Heart left ventricle (tissue), 16 donors: ENCODE data around the gene APLNR. TPM values are rescaled to one million over a fixed set of nuclear protein-coding genes. Genes with fewer than 3 reads are reported as not detected.

Experiments
- ATAC-seq, 4 donors: fragments of 200-7000 bp; cut with Tn5 transposase; one replicate each; pipeline ENCODE4 v1.9.1; 2020 to 2022; ENCODE audit warnings: moderate library complexity in 4 of 4, mild to moderate bottlenecking in 3 of 4, moderate number of reproducible peaks in 1 of 4
- DNase-seq, 5 donors: peaks; one replicate each; pipeline ENCODE4 v3.0.0-alpha.2; 2020
- H3K27ac ChIP-seq, 12 donors: fragments of 200-600 bp; sonication (generic) in 4 of 12; one replicate each; pipeline versions ENCODE4 v1.5.0 to v1.8.0; 2016 to 2022; ENCODE audit warnings: mild to moderate bottlenecking in 2 of 12
- H3K27me3 ChIP-seq, 9 donors: fragments of 200-600 bp; sonication (generic) in 2 of 9; one replicate each; pipeline versions ENCODE4 v1.5.1 to v1.8.0; 2016 to 2022; ENCODE audit warnings: mild to moderate bottlenecking in 3 of 9
- H3K36me3 ChIP-seq, 9 donors: fragments of 200-600 bp; sonication (generic) in 2 of 9; one replicate each; pipeline versions ENCODE4 v1.5.0 to v1.8.0; 2018 to 2022; ENCODE audit warnings: mild to moderate bottlenecking in 2 of 9
- H3K4me1 ChIP-seq, 12 donors: fragments of 200-600 bp; sonication (generic) in 4 of 12; one replicate each; pipeline versions ENCODE4 v1.5.0 to v1.8.0; 2016 to 2022; ENCODE audit warnings: mild to moderate bottlenecking in 3 of 12
- H3K4me3 ChIP-seq, 12 donors: fragments of 200-600 bp; sonication (generic) in 4 of 12; one replicate each; pipeline versions ENCODE4 v1.5.0 to v1.8.0; 2017 to 2022; ENCODE audit warnings: mild to moderate bottlenecking in 9 of 12, moderate library complexity in 4 of 12
- H3K9me3 ChIP-seq, 12 donors: fragments of 200-600 bp; sonication (generic) in 4 of 12; one replicate each; pipeline versions ENCODE4 v1.5.0 to v1.8.0; 2016 to 2022; ENCODE audit warnings: mild to moderate bottlenecking in 1 of 12
- POLR2A ChIP-seq, 2 donors: fragments of 450-650 bp; IDR thresholded peaks; one replicate each; pipeline ENCODE4 v1.6.1; 2017; ENCODE audit warnings: antibody characterized with exemption in 2 of 2, mild to moderate bottlenecking in 2 of 2, moderate library complexity in 2 of 2
- WGBS, 4 donors: extraction: QIAGEN DNeasy Blood & Tissue Kit in 2 of 4; methylation state at CpG; one replicate each; pipeline versions ENCODE4 v1.1.5 to v1.1.7; 2013 to 2018; 5-methylcytosine and 5-hydroxymethylcytosine counted together
- intact Hi-C, 10 donors: fragments of 100-400 bp; cut with DNase I; formaldehyde crosslinking; loops; one replicate each; pipeline versions ENCODE4 v1.11.1 to v1.14.2; 2022
- polyA plus RNA-seq, 2 donors: library from polyadenylated mRNA; stranded (reverse); fragments of 200-250 nt; gene quantifications; one replicate each; pipeline ENCODE4 v1.2.3, GENCODE V29; 2013
- total RNA-seq, 9 donors: library from RNA; depleted of rRNA in 2 of 9; stranded (reverse); fragments of >200 nt in 2 of 9; fragmentation: NEBNext Ultra II Directional in 3 of 9; extraction: Animal tissue kit (Norgen Biotek cat#: 25700) in 3 of 9; gene quantifications; one replicate each; pipeline versions ENCODE4 v1.1.0 to v1.2.4, GENCODE V29; 2016 to 2023
- TF ChIP-seq, protein P1 (sequence below), 12 donors: fragments of 200-600 bp; sonication (generic) in 4 of 12; IDR thresholded peaks; one replicate each; pipeline versions ENCODE4 v1.5.0 to v1.8.0; 2018 to 2022; ENCODE audit warnings: antibody characterized with exemption in 12 of 12, mild to moderate bottlenecking in 5 of 12
- donor health status: ischemic (EF 13 %, LVEDD 7.1; RV severe dilation, severe dysfunction).
- donor health status: healthy with polysubstance abuse.
- donor health status: DM: no; HTN: yes; CAD: no.
- donor health status: DM: no; HTN: no; CAD: no.
- donor health status: ischemic (EF 25% LVEDD 6.9; RV normal size, moderate dysfunction).
- donor health status: ischemic (EF 25% LVEDD 5.7; RV mildly dilated, moderate dysfunction).
- donor health status: healthy.
- donor health status: DM: yes; HTN: yes; CAD: no.
- donor health status: ischemic (EF 35%, LVEDD 5.7; RV mildly dilated, moderate dysfunction).
- donor health status: nonischemic (EF 11% LVEDD 7.7; RV severe dilation, severe dysfunction).
- donor health status: DM: yes; HTN: yes; CAD: no.
- donor health status: PGD.
- donor health status: ischemic (EF 29% LVEDD 5.4; RV normal size, mild dysfunction).
- donor health status: nonischemic (EF 23%, LVEDD 6.1; RV moderate dilation, normal function).

Gene APLNR
- total and polyA plus RNA-seq, 11 donors = 1.1 to 63.3 (median 9.4) TPM

DNA sequence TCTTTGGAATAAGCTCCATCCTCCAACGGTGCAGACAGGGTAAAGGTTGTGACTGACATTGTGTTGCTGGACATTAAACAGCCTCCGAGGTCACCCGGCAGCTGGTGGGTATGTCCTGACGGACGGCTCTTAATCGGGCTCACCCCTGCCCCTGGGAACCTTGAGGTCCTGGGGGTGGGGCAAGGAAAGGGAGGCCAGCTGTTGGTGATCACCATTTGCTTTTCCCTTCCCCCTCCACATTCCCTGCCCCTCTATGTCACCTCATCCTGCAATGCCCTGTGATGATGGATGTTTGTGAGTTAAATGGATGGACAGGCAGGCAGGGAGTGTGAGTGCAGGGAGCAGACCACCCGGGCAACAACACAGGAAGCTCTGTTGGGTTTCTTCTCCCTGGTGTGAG lies 26.3 kb downstream of the APLNR start:
- no peak for DNase-seq
- Histone ChIP-seq H3K4me3 (no peak overlapping the region), H3K27me3 (no peaks in the 10 kb centered on the region), H3K36me3 (no peaks in the 10 kb centered on the region), H3K4me1 (peaks cover 0 to 64% (median 30%) of the 10 kb centered on the region in 12 donors), H3K27ac (peak overlapping the region in 3 of 12 donors; percentile 22 to 32 (median 22)), H3K9me3 (no peaks in the 10 kb centered on the region)
- ATAC-seq = peak in 2 of 4 donors; percentile 29 to 33
- no peak for TF ChIP-seq POLR2A (IDR thresholded peaks at IDR 0.05)
- TF ChIP-seq, protein P1, sequence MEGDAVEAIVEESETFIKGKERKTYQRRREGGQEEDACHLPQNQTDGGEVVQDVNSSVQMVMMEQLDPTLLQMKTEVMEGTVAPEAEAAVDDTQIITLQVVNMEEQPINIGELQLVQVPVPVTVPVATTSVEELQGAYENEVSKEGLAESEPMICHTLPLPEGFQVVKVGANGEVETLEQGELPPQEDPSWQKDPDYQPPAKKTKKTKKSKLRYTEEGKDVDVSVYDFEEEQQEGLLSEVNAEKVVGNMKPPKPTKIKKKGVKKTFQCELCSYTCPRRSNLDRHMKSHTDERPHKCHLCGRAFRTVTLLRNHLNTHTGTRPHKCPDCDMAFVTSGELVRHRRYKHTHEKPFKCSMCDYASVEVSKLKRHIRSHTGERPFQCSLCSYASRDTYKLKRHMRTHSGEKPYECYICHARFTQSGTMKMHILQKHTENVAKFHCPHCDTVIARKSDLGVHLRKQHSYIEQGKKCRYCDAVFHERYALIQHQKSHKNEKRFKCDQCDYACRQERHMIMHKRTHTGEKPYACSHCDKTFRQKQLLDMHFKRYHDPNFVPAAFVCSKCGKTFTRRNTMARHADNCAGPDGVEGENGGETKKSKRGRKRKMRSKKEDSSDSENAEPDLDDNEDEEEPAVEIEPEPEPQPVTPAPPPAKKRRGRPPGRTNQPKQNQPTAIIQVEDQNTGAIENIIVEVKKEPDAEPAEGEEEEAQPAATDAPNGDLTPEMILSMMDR (IDR thresholded peaks at IDR 0.05) = no peak
- WGBS, 4 donors = 16 to 30% (median 21%) methylated on average over 7 of the region's 7 CpGs
- intact Hi-C loops = loop anchor here in 1 of 10 donors (5.0 kb wide), 1 partner anchor 37 kb away; no protein-coding TSS in a partner anchor

- Histone ChIP-seq H3K36me3 (no peaks in the 10 kb centered on the region), H3K4me1 (peaks cover 4 to 62% (median 31%) of the 10 kb centered on the region in 12 donors), H3K9me3 (no peaks in the 10 kb centered on the region), H3K27ac (peak overlapping the region in 7 of 12 donors; percentile 10 to 56 (median 39)), H3K4me3 (no peak overlapping the region), H3K27me3 (no peaks in the 10 kb centered on the region)
- ATAC-seq (peak in 1 of 4 donors; percentile 43), DNase-seq (no peak)
- 49 to 77% (median 65%) methylated on average over 6 of the region's 6 CpGs for WGBS, 4 donors
- TF ChIP-seq, protein P1 (IDR thresholded peaks at IDR 0.05) = no peak
- intact Hi-C loops = loop anchor here in 4 of 10 donors (5.0 to 10.0 kb wide), 3 partner anchors 35 to 72 kb away; no protein-coding TSS in a partner anchor
Measured at GRCh38 chr11:57207168-57207567, 29.9 kb downstream of the APLNR start.

DNA sequence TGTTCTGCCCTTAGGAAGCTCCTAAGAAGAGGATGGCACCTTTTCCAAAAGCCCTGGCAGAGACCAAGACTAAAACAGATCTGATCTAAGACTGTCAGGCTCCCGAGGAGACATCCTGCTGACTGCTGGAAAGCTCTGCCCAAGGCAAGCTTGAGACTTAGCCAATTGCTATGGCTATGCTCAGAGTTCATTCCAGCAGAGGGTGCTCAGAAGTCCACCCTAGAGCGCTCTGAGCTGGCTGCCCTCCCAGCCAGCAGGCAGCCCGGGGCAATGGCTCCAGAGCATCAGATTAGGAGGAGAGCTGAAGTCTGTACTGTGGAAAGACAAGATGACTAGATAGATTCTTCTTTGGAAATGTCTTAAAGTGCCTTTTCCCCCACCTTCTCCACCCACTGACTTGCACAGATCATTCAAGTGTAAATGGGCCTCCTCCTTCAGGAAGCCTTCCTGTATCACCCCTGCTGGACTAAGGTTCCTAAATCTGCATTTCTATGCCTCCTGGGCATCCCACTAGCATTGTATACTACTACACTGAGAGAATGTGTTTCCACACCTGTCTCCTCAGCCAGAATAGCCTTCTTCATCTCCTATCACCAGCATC lies 31.9 kb downstream of the APLNR start:
- 0 to 30% (median 26%) methylated on average over 2 to 3 of the region's 3 CpGs for WGBS, 4 donors
- H3K36me3 ChIP-seq = no peaks in the 10 kb centered on the region
- peaks cover 12 to 73% (median 44%) of the 10 kb centered on the region in 12 donors for H3K4me1 ChIP-seq
- peak overlapping the region in 9 of 12 donors; percentile 3 to 73 (median 31) for H3K27ac ChIP-seq
- H3K4me3 ChIP-seq = no peak overlapping the region
- peak in 1 of 5 donors; percentile 25 for DNase-seq
- ATAC-seq = peak in 3 of 4 donors; percentile 28 to 42 (median 41)
- no peaks in the 10 kb centered on the region for H3K27me3 ChIP-seq
- TF ChIP-seq POLR2A (IDR thresholded peaks at IDR 0.05) = no peak
- TF ChIP-seq, protein P1 (IDR thresholded peaks at IDR 0.05) = peak in 6 of 12 donors; percentile 12 to 37 (median 20)
- intact Hi-C loops = loop anchor here in 4 of 10 donors (5.0 to 10.0 kb wide), 3 partner anchors 37 to 70 kb away; no protein-coding TSS in a partner anchor
- no peaks in the 10 kb centered on the region for H3K9me3 ChIP-seq

DNA sequence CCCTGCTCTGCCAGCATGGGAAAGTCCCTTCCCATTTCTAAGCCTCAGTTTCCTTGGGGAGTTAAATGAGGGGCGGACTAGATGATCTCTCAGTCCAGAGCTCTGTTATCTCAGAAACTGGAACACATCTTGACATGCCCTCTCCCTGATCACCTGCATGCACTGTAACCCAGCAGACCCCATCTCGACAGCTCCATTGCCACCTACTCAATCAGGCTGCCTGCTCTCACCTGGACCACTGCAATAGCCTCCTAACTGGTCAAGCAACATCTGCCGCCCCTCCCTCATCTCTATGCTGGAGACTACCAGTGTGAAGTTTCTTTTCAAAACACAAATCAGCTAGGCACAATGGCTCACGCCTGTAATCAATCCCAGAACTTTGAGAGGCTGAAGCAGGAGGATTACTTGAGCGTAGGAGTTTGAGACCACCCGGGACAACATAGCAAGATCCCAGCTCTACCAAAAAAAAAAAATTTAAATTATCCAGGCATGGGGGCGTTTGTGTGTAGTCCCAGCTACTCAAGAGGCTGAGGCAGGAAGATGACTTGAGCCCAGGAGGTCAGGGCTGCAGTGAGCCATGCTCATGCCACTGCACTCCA lies 33.1 kb downstream of the APLNR start:
- no peak for TF ChIP-seq POLR2A (IDR thresholded peaks at IDR 0.05)
- WGBS, 4 donors = 57 to 69% (median 60%) methylated on average over 7 of the region's 7 CpGs
- no peak for ATAC-seq
- no peak for DNase-seq
- Histone ChIP-seq H3K36me3 (no peaks in the 10 kb centered on the region), H3K9me3 (no peaks in the 10 kb centered on the region), H3K4me1 (peaks cover 12 to 81% (median 45%) of the 10 kb centered on the region in 12 donors), H3K27ac (peak overlapping the region in 9 of 12 donors; percentile 9 to 73 (median 51)), H3K4me3 (no peak overlapping the region), H3K27me3 (no peaks in the 10 kb centered on the region)
- intact Hi-C loops = loop anchor here in 7 of 10 donors (5.0 to 10.0 kb wide), 6 partner anchors 33 to 69 kb away; partner anchors contain the start of gene APLNR (in 1 of the 7)
